ENCODE results near the gene HTT.

Gene HTT

GRCh38 chr4:3184725-3185124, 110.2 kb downstream of the HTT start:
- TF ChIP-seq CTCF (IDR thresholded peaks at IDR 0.05; ENCODE audit: insufficient read depth, low read length) (no peak), GABPA (IDR thresholded peaks at IDR 0.05; ENCODE audit: low read depth) (no peak), POLR2AphosphoS5 (IDR thresholded peaks at IDR 0.05; ENCODE audit: low read depth) (no peak), SPI1 (IDR thresholded peaks at IDR 0.05; ENCODE audit: borderline replicate concordance, low read depth) (no peak)
- TF ChIP-seq, protein P1, sequence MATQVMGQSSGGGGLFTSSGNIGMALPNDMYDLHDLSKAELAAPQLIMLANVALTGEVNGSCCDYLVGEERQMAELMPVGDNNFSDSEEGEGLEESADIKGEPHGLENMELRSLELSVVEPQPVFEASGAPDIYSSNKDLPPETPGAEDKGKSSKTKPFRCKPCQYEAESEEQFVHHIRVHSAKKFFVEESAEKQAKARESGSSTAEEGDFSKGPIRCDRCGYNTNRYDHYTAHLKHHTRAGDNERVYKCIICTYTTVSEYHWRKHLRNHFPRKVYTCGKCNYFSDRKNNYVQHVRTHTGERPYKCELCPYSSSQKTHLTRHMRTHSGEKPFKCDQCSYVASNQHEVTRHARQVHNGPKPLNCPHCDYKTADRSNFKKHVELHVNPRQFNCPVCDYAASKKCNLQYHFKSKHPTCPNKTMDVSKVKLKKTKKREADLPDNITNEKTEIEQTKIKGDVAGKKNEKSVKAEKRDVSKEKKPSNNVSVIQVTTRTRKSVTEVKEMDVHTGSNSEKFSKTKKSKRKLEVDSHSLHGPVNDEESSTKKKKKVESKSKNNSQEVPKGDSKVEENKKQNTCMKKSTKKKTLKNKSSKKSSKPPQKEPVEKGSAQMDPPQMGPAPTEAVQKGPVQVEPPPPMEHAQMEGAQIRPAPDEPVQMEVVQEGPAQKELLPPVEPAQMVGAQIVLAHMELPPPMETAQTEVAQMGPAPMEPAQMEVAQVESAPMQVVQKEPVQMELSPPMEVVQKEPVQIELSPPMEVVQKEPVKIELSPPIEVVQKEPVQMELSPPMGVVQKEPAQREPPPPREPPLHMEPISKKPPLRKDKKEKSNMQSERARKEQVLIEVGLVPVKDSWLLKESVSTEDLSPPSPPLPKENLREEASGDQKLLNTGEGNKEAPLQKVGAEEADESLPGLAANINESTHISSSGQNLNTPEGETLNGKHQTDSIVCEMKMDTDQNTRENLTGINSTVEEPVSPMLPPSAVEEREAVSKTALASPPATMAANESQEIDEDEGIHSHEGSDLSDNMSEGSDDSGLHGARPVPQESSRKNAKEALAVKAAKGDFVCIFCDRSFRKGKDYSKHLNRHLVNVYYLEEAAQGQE (IDR thresholded peaks at IDR 0.05; ENCODE audit: insufficient replicate concordance, low read depth) = no peak
- H3K27ac ChIP-seq (replicated peaks) = no peak overlapping the region
- no peak overlapping the region for H3K4me3 ChIP-seq (replicated peaks; ENCODE audit: insufficient read depth, low read length)
- DNase-seq (ENCODE audit: low read depth in 1 of 2, low spot score in 1 of 2) = no peak
- H3K27me3 ChIP-seq (ENCODE audit: insufficient read depth, poor library complexity, severe bottlenecking) = no peaks in the 10 kb centered on the region

GRCh38 chr4:3186609-3187008, 112.1 kb downstream of the HTT start:
- Histone ChIP-seq H3K27ac (replicated peaks) (no peak overlapping the region), H3K4me3 (replicated peaks; ENCODE audit: insufficient read depth, low read length) (no peak overlapping the region), H3K27me3 (ENCODE audit: insufficient read depth, poor library complexity, severe bottlenecking) (no peaks in the 10 kb centered on the region)
- TF ChIP-seq SPI1 (IDR thresholded peaks at IDR 0.05; ENCODE audit: borderline replicate concordance, low read depth) (no peak), GABPA (IDR thresholded peaks at IDR 0.05; ENCODE audit: low read depth) (no peak), POLR2AphosphoS5 (IDR thresholded peaks at IDR 0.05; ENCODE audit: low read depth) (no peak), CTCF (IDR thresholded peaks at IDR 0.05; ENCODE audit: insufficient read depth, low read length) (no peak)
- TF ChIP-seq, protein P1 (IDR thresholded peaks at IDR 0.05; ENCODE audit: insufficient replicate concordance, low read depth) = no peak
- no peak for DNase-seq (ENCODE audit: low read depth in 1 of 2, low spot score in 1 of 2)

- TF ChIP-seq POLR2AphosphoS5 (IDR thresholded peaks at IDR 0.05; ENCODE audit: low read depth) (no peak), CTCF (IDR thresholded peaks at IDR 0.05; ENCODE audit: insufficient read depth, low read length) (no peak), GABPA (IDR thresholded peaks at IDR 0.05; ENCODE audit: low read depth) (no peak), SPI1 (IDR thresholded peaks at IDR 0.05; ENCODE audit: borderline replicate concordance, low read depth) (no peak)
- TF ChIP-seq, protein P1 (IDR thresholded peaks at IDR 0.05; ENCODE audit: insufficient replicate concordance, low read depth) = no peak
- Histone ChIP-seq H3K27me3 (ENCODE audit: insufficient read depth, poor library complexity, severe bottlenecking) (no peaks in the 10 kb centered on the region), H3K27ac (replicated peaks) (no peak overlapping the region), H3K4me3 (replicated peaks; ENCODE audit: insufficient read depth, low read length) (no peak overlapping the region)
- no peak for DNase-seq (ENCODE audit: low read depth in 1 of 2, low spot score in 1 of 2)
Observed at GRCh38 chr4:3188118-3188517, 113.6 kb downstream of the HTT start.
